Body of pancreas (tissue), 4 donors: ENCODE results near the gene MXD3. TPM values are rescaled to one million over a fixed set of nuclear protein-coding genes. Genes with fewer than 3 reads are reported as not detected.
"Not testable (repeated sequence)": the region's sequence is repeated elsewhere in the genome, so short reads cannot be mapped to it uniquely, and the experiment has no call there.

Experiments used
- ATAC-seq: fragments of 150-250 bp; one replicate; pipeline ENCODE4 v1.9.1; 2016
- DNase-seq, 4 donors: peaks; one replicate each; pipeline ENCODE4 v3.0.0-alpha.2; 2019
- H3K27ac ChIP-seq, 4 donors: fragments of 200-600 bp; sonication (generic); 1 replicate in 3 of 4; 2 replicates in 1 of 4; pipeline versions ENCODE4 v1.5.1 to v1.6.1; 2016 to 2019; ENCODE audit warnings: mild to moderate bottlenecking in 1 of 4, mixed read lengths in 1 of 4, moderate library complexity in 1 of 4
- H3K27me3 ChIP-seq, 2 donors: fragments of 200-600 bp; sonication (generic); one replicate each; pipeline ENCODE4 v1.6.0; 2016; ENCODE audit warnings: mild to moderate bottlenecking in 1 of 2
- H3K36me3 ChIP-seq, 2 donors: fragments of 200-600 bp; sonication (generic); replicated peaks in 1 of 2; 2 replicates each; pipeline ENCODE4 v1.5.1; 2016; ENCODE audit warnings: low read depth in 2 of 2; ENCODE audit not compliant: insufficient read depth in 1 of 2
- H3K4me1 ChIP-seq: fragments of 200-600 bp; sonication (generic); one replicate; pipeline ENCODE4 v1.6.0; 2016
- H3K4me3 ChIP-seq, 2 donors: fragments of 200-600 bp; sonication (generic); 1 replicate in 1 of 2; 2 replicates in 1 of 2; pipeline ENCODE4 v1.5.1; 2016 to 2019
- H3K9me3 ChIP-seq, 3 donors: fragments of 200-600 bp; sonication (generic); 1 replicate in 2 of 3; 2 replicates in 1 of 3; pipeline ENCODE4 v1.5.1; 2016
- POLR2A ChIP-seq, 3 donors: fragments of 450-650 bp; IDR thresholded peaks; one replicate each; pipeline ENCODE4 v1.6.1; 2016; ENCODE audit warnings: antibody characterized with exemption in 3 of 3, mild to moderate bottlenecking in 2 of 3
- WGBS, 2 donors: methylation state at CpG; one replicate each; pipeline ENCODE4 v1.1.5; 2017; 5-methylcytosine and 5-hydroxymethylcytosine counted together
- intact Hi-C: fragments of 100-400 bp; cut with DNase I; formaldehyde crosslinking; loops from one replicate; pipeline ENCODE4 v1.15.1; 2023
- total RNA-seq, 2 donors: library from RNA; depleted of rRNA; stranded (reverse); fragments of >200 nt; gene quantifications; one replicate each; pipeline ENCODE4 v1.1.0, GENCODE V29; 2016
- TF ChIP-seq, protein P1 (sequence below), 7 experiments: fragments of 450-650 bp in 4 of 7; fragments of 200-600 bp in 3 of 7; sonication (generic) in 3 of 7; IDR thresholded peaks; one replicate each; pipeline ENCODE4 v1.5.1; 2016 to 2019; ENCODE audit warnings: antibody characterized with exemption in 7 of 7

Gene MXD3
- total RNA-seq, 2 donors from 2014 or later: 13.2 to 21.4 TPM

DNA sequence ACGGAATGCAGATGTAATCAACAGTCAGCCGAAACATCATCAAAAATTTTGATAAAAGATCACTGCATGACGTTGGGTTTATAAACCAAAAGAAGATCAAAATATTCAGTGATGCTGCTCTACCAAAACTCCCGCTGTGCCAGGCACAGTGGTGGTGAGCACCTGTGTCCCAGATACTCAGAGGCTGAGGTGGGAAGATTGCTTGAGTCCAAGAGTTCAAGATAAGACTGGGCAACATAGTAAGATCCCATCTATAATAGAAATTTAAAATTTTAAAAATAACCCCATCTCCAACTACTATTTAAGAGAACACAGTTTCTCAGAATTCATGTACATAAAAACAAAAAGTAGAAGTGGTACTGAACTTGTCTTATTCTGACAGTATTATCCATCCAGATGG, 36.0 kb upstream of the MXD3 start:
- ATAC-seq (no peak), DNase-seq (no peak)
- no peak overlapping the region for H3K4me3 ChIP-seq
- H3K27me3 ChIP-seq: no peaks in the 10 kb centered on the region
- WGBS, 2 donors: 50 to 64% methylated on average over 4 of the region's 4 CpGs
- no peak for TF ChIP-seq POLR2A (IDR thresholded peaks at IDR 0.05)
- TF ChIP-seq, protein P1, sequence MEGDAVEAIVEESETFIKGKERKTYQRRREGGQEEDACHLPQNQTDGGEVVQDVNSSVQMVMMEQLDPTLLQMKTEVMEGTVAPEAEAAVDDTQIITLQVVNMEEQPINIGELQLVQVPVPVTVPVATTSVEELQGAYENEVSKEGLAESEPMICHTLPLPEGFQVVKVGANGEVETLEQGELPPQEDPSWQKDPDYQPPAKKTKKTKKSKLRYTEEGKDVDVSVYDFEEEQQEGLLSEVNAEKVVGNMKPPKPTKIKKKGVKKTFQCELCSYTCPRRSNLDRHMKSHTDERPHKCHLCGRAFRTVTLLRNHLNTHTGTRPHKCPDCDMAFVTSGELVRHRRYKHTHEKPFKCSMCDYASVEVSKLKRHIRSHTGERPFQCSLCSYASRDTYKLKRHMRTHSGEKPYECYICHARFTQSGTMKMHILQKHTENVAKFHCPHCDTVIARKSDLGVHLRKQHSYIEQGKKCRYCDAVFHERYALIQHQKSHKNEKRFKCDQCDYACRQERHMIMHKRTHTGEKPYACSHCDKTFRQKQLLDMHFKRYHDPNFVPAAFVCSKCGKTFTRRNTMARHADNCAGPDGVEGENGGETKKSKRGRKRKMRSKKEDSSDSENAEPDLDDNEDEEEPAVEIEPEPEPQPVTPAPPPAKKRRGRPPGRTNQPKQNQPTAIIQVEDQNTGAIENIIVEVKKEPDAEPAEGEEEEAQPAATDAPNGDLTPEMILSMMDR (IDR thresholded peaks at IDR 0.05): no peak
- peaks cover 52% of the 10 kb centered on the region for H3K4me1 ChIP-seq
- intact Hi-C loops: no loop called here
- H3K36me3 ChIP-seq: no peaks in the 10 kb centered on the region
- no peak overlapping the region for H3K27ac ChIP-seq
- H3K9me3 ChIP-seq: no peaks in the 10 kb centered on the region

DNA sequence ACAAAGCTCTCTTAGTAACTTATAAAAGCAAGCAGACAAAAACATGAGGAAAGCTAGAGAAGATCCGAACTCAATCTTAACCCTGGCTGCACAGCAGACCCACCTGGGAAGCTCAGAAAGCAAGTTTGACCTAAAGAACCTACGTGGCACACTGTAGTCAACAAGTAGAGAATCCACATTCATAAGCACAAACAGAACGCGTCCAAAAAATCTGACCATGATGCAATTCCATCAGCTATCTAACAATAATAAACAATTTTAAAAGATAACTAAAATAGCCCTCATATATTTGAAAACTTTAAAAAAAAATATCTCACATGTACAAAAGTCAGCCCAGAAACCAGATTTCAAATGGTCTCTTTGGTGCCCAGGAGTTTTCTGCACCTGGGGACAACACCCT, 35.1 kb upstream of the MXD3 start:
- ATAC-seq: no peak
- intact Hi-C loops: no loop called here
- 35 to 49% methylated on average over 4 of the region's 4 CpGs for WGBS, 2 donors
- peaks cover 47% of the 10 kb centered on the region for H3K4me1 ChIP-seq
- no peaks in the 10 kb centered on the region for H3K27me3 ChIP-seq
- H3K4me3 ChIP-seq: no peak overlapping the region
- DNase-seq: no peak
- H3K36me3 ChIP-seq: no peaks in the 10 kb centered on the region
- no peak overlapping the region for H3K27ac ChIP-seq
- TF ChIP-seq POLR2A (IDR thresholded peaks at IDR 0.05): no peak
- TF ChIP-seq, protein P1 (IDR thresholded peaks at IDR 0.05): no peak
- H3K9me3 ChIP-seq: no peaks in the 10 kb centered on the region

DNA sequence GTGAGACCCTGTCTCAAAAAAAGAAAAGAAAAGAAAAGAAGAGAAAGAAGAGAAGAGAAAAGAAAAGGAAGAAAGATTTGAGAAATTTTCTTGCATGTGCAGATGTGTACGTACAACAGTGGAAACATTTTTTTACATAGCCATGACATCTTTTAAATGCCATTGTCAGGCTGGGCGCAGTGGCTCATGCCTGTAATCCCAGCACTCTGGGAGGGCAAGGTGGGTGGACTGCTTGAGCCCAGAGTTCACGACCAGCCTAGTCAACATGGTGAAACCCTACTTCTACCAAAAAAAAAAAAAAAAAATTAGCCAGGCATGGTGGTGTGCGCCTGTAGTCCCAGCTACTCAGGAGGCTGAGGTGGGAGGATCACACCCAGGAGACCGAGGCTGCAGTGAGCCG, 33.2 kb upstream of the MXD3 start:
- TF ChIP-seq POLR2A (IDR thresholded peaks at IDR 0.05): no peak
- TF ChIP-seq, protein P1 (IDR thresholded peaks at IDR 0.05): no peak
- Histone ChIP-seq H3K4me3 (no peak overlapping the region), H3K27me3 (no peaks in the 10 kb centered on the region), H3K4me1 (peaks cover 37% of the 10 kb centered on the region), H3K27ac (no peak overlapping the region), H3K36me3 (no peaks in the 10 kb centered on the region), H3K9me3 (no peaks in the 10 kb centered on the region)
- ATAC-seq (no peak), DNase-seq (no peak)
- intact Hi-C loops: no loop called here
- 92 to 94% methylated on average over 6 of the region's 6 CpGs for WGBS, 2 donors

DNA sequence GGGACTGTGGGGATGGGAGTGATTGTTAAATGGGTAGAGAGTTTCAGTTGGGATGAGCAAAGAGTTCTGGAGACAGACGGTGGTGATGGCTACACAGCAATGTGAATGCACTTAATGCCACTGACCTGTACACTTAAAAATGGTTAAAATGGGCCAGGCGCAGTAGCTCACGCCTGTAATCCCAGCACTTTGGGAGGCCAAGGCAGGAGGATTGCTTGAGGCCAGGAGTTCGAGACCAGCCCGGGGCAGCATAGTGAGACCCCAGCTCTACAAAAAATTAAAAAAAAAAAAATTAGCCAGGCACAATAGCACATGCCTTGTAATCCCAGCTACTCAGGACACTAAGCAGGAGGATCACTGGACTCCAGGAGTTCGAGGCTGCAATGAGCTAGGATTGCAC, 32.1 kb upstream of the MXD3 start:
- WGBS, 2 donors: 89 to 94% methylated on average over 6 of the region's 6 CpGs
- no peak for TF ChIP-seq POLR2A (IDR thresholded peaks at IDR 0.05)
- TF ChIP-seq, protein P1 (IDR thresholded peaks at IDR 0.05): no peak
- ATAC-seq: no peak
- intact Hi-C loops: no loop called here
- no peak overlapping the region for H3K27ac ChIP-seq
- no peak overlapping the region for H3K4me3 ChIP-seq
- H3K27me3 ChIP-seq: no peaks in the 10 kb centered on the region
- H3K9me3 ChIP-seq: no peaks in the 10 kb centered on the region
- no peak for DNase-seq
- H3K36me3 ChIP-seq: no peaks in the 10 kb centered on the region
- peaks cover 31% of the 10 kb centered on the region for H3K4me1 ChIP-seq

DNA sequence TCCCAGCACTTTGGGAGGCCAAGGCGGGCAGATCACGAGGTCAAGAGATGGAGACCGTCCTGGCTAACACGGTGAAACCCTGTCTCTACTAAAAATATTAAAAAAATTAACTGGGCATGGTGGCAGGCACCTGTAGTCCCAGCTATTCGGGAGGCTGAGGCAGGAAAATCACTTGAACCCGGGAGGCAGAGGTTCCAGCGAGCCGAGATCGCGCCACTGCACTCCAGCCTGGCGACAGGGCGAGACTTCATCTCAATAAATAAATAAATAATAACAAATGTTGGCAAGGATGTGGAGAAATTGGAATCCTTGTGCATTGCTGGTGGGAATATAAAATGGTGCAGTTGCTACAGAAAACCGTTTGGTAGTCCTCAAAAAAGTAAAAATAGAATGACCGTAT, 31.3 kb upstream of the MXD3 start:
- H3K9me3 ChIP-seq, DNase-seq, H3K27me3 ChIP-seq, H3K4me3 ChIP-seq, ATAC-seq, intact Hi-C loops, H3K27ac ChIP-seq, H3K36me3 ChIP-seq: not testable (repeated sequence)
- WGBS, 2 donors: 90 to 93% methylated on average over 14 of the region's 14 CpGs
- peaks cover 26% of the 10 kb centered on the region for H3K4me1 ChIP-seq
